GM13977 (cell line): ENCODE data around the gene HEXIM1.
A peak's percentile ranks its signal among the peaks of the same experiment; 100 is the strongest.

ENCODE experiments used
- DNase-seq: peaks from one replicate; pipeline ENCODE4 v3.0.0; 2012; ENCODE audit warnings: low spot score
- CTCF ChIP-seq: IDR thresholded peaks from 2 replicates; pipeline ENCODE4 v1.5.1; 2012; ENCODE audit warnings: mild to moderate bottlenecking, control low read depth; ENCODE audit not compliant: insufficient read depth; ENCODE audit errors: extremely low read depth, missing control alignments
- in situ Hi-C: fragments of 300-500 bp; cut with MboI; formaldehyde crosslinking; loops from one replicate; pipeline ENCODE4 v1.12.0; 2022; ENCODE audit warnings: low sequenced_read_pairs, low pct_unique_long_range_greater_than_20kb, mixed read lengths, inconsistent platforms; ENCODE audit not compliant: unreplicated experiment

HEXIM1 gene, protein sequence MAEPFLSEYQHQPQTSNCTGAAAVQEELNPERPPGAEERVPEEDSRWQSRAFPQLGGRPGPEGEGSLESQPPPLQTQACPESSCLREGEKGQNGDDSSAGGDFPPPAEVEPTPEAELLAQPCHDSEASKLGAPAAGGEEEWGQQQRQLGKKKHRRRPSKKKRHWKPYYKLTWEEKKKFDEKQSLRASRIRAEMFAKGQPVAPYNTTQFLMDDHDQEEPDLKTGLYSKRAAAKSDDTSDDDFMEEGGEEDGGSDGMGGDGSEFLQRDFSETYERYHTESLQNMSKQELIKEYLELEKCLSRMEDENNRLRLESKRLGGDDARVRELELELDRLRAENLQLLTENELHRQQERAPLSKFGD

GRCh38 chr17:45148183-45149036 is at the start of gene HEXIM1:
HEXIM1 (plus strand) TSS chr17:45148475; CDS start chr17:45149191, 716 bp downstream.
- in situ Hi-C loops, result no loop called here
- DNase-seq, result peak; percentile 96
- no peak for TF ChIP-seq CTCF

DNA sequence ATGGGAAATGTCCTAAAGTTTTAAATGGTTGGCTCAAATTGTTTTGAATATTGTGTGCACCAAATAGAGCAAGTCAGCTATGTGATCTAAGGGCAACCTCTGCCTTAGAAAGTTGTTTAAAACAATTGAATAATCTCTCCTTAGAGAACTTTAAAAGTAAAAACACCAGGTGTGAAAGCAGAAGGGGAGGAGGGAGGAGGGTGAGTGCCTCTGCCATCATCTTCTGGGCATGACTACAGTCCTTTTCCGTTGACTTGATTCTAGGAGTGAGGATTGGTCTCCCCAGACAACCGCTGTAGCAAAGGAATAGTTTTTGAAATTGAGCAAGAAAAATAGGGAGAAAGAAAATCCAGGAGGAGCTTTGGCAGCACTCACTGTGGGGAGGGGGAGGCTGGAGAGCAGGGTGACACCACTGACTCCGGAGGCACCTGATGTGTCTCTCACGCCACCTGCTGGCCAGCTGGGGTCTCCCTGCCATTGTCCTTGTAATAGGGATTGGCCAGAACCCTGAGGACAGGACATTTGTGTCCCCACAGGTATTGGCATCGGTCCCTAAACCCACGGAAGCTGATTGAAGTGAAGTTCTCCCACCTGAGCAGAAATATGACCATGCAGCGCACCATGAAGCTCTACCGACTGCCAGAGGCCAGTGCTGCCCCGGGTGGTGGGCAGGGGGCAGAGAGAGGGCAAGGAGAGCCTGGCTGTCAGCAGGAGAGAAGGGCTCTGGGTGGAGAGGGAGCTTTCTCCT is 49.2 kb upstream of the HEXIM1 start:
- in situ Hi-C loops, result no loop called here
- DNase-seq, result peak; percentile 89
- peak; percentile 91 for TF ChIP-seq CTCF

DNA sequence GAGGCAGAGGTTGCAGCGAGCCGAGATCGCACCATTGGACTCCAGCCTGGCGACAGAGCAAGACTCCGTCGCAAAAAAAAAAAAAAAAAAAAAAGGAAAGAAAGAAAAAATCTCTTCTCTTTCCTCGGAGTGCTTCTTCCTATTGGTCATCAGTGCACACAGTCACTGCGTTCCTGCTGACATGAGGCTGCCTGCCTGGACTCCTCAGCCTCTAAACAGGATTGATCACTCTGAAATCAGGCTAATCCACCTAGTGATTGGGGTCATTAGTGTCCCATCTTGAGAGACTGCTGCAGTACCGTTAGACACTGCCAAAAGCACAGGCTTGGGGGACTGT is 46.8 kb upstream of the HEXIM1 start:
- no peak for TF ChIP-seq CTCF
- in situ Hi-C loops, result no loop called here
- DNase-seq, result no peak

DNA sequence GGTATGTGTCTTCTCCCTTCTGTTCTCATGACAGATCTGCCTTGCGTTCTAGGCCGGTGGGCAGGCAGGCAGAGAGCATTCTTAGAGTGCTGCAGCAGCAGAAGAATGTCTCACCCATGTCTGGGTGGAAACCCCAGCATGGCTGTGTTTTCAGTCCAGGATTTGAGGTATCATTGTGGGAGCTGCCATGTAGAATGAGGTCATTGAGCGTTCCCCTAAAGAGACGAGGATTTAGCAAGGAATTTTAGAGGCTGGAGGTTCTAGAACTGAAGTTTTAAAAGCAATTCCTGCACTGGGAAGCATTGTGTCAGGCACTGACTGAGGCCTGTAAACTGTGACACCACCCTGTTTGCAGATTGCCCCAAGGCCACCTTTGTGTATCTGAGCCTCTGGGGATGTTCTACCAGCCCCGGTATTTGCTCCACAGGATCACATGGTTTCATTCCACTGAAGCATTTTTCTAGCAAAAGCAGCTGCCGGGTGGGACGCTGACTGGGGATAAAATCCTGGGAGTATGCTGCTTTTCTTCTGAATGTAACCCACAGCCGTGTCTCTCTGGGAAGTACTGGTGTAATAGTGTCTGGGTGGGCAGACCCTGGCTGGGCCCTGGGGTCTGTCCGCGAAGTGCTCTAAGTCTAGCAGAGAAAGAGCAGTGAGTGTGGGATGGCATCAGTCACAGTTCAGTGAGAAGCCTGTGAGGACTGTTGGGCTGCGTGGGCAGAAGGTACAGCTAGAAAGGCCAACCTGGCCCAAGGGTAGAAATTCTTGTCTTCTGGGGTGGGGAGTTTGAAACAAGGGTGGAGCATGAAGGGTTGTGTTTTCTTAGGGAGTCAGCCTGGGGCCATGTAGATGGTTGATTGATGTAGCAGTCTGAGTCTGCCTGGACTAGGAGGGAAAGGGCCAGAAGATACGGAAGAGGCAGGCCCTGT is 46.1 kb upstream of the HEXIM1 start:
- DNase-seq, result no peak
- TF ChIP-seq CTCF, result no peak
- in situ Hi-C loops, result no loop called here

- no peak for TF ChIP-seq CTCF
- DNase-seq, result no peak
- in situ Hi-C loops, result no loop called here
Measured at GRCh38 chr17:45102856-45103255, 45.4 kb upstream of the HEXIM1 start.
